Chondrocyte (in vitro differentiated cells): ENCODE results near the gene IBA57. TPM values are rescaled to one million over a fixed set of nuclear protein-coding genes. Genes with fewer than 3 reads are reported as not detected.
"Not testable (repeated sequence)": the region's sequence is repeated elsewhere in the genome, so short reads cannot be mapped to it uniquely, and the experiment has no call there.

ENCODE experiments used
- DNase-seq: peaks from one replicate; pipeline ENCODE4 v3.0.0; 2021; ENCODE audit warnings: mixed read lengths, low spot score
- H3K27ac Mint-ChIP-seq: one replicate; pipeline ENCODE4 v1.8.0; 2021; ENCODE audit warnings: mild to moderate bottlenecking, moderate library complexity, mixed read lengths; ENCODE audit not compliant: unreplicated experiment
- H3K27me3 Mint-ChIP-seq: 2 replicates; pipeline ENCODE4 v1.8.0; 2021; ENCODE audit warnings: low read depth, mixed read lengths
- H3K36me3 Mint-ChIP-seq: 2 replicates; pipeline ENCODE4 v1.8.0; 2021; ENCODE audit warnings: low read depth, mixed read lengths
- H3K4me1 Mint-ChIP-seq: 2 replicates; pipeline ENCODE4 v1.8.0; 2021; ENCODE audit warnings: low read depth, mild to moderate bottlenecking, mixed read lengths
- H3K4me3 Mint-ChIP-seq: one replicate; pipeline ENCODE4 v1.8.0; 2021; ENCODE audit warnings: mild to moderate bottlenecking, moderate library complexity, mixed read lengths; ENCODE audit not compliant: unreplicated experiment
- H3K9me3 Mint-ChIP-seq: 2 replicates; pipeline ENCODE4 v1.8.0; 2021; ENCODE audit warnings: low read depth, mixed read lengths
- CTCF ChIP-seq: fragments of 200-600 bp; sonication (generic); IDR thresholded peaks from 2 replicates; pipeline ENCODE4 v1.5.0; 2021; ENCODE audit warnings: antibody characterized with exemption, mild to moderate bottlenecking, moderate library complexity
- total RNA-seq: library from RNA; stranded (reverse); gene quantifications from 3 replicates; pipeline ENCODE4 v1.2.1, GENCODE V29; 2021

IBA57 gene
- total RNA-seq, 1 donor from 2014 or later, result 5.2 TPM

GRCh38 chr1:228171221-228171891 is 5.8 kb downstream of the IBA57 start:
- peak; percentile 71 for DNase-seq
- no peak for TF ChIP-seq CTCF
- Mint-ChIP-seq H3K27ac (no peak overlapping the region), H3K9me3 (no peaks in the 10 kb centered on the region), H3K36me3 (no peaks in the 10 kb centered on the region), H3K4me1 (peaks cover 11% of the 10 kb centered on the region), H3K4me3 (no peak overlapping the region), H3K27me3 (no peaks in the 10 kb centered on the region)

GRCh38 chr1:228172591-228173527 is 7.3 kb downstream of the IBA57 start:
- Mint-ChIP-seq H3K36me3 (no peaks in the 10 kb centered on the region), H3K27me3 (no peaks in the 10 kb centered on the region), H3K9me3 (no peaks in the 10 kb centered on the region), H3K4me3 (no peak overlapping the region), H3K4me1 (peaks cover under 1% of the 10 kb centered on the region), H3K27ac (no peak overlapping the region)
- TF ChIP-seq CTCF, result no peak
- peak; percentile 82 for DNase-seq

- not testable (repeated sequence) for H3K27ac Mint-ChIP-seq, H3K27me3 Mint-ChIP-seq, H3K4me3 Mint-ChIP-seq
Measured at GRCh38 chr1:228173528-228174481, 8.2 kb downstream of the IBA57 start.

GRCh38 chr1:228174482-228175315 is 9.1 kb downstream of the IBA57 start:
- Mint-ChIP-seq H3K9me3 (no peaks in the 10 kb centered on the region), H3K27me3 (no peaks in the 10 kb centered on the region), H3K27ac (no peak overlapping the region), H3K4me3 (no peak overlapping the region), H3K4me1 (peaks cover 15% of the 10 kb centered on the region), H3K36me3 (peaks cover 1% of the 10 kb centered on the region)
- no peak for TF ChIP-seq CTCF
- peak; percentile 92 for DNase-seq

More at GRCh38 chr1:228173528-228174481, 8.2 kb downstream of the IBA57 start:
- H3K36me3 Mint-ChIP-seq, H3K9me3 Mint-ChIP-seq, H3K4me1 Mint-ChIP-seq: not testable (repeated sequence)
- DNase-seq, result peak; percentile 84
